Ishikawa (cell line): Measurements from ENCODE around the gene MIER3.

Experiments
- CEBPB ChIP-seq: IDR thresholded peaks from 2 replicates; pipeline ENCODE4 v1.6.1; 2012
- CREB1 ChIP-seq: IDR thresholded peaks from 2 replicates; pipeline ENCODE4 v1.6.1; 2012; ENCODE audit warnings: low read depth
- EGR1 ChIP-seq: IDR thresholded peaks from 2 replicates; pipeline ENCODE4 v1.6.1; 2012
- EP300 ChIP-seq: IDR thresholded peaks from 2 replicates; pipeline ENCODE4 v1.6.1; 2012; ENCODE audit warnings: borderline replicate concordance
- FOXM1 ChIP-seq: IDR thresholded peaks from 2 replicates; pipeline ENCODE4 v1.6.1; 2012; ENCODE audit warnings: low read depth, borderline replicate concordance
- NFIC ChIP-seq: IDR thresholded peaks from 2 replicates; pipeline ENCODE4 v1.6.1; 2012
- RAD21 ChIP-seq: IDR thresholded peaks from 2 replicates; pipeline ENCODE4 v1.6.1; 2012; ENCODE audit warnings: low read depth
- REST ChIP-seq: IDR thresholded peaks from 2 replicates; pipeline ENCODE4 v1.6.1; 2012; ENCODE audit warnings: low read depth, mild to moderate bottlenecking
- TAF1 ChIP-seq: IDR thresholded peaks from 2 replicates; pipeline ENCODE4 v1.6.1; 2012; ENCODE audit warnings: low read depth, mild to moderate bottlenecking
- TCF12 ChIP-seq: IDR thresholded peaks from 2 replicates; pipeline ENCODE4 v1.6.1; 2012; ENCODE audit warnings: low read depth
- TEAD4 ChIP-seq: IDR thresholded peaks from 2 replicates; pipeline ENCODE4 v1.6.1; 2012
- USF1 ChIP-seq: IDR thresholded peaks from 2 replicates; pipeline ENCODE4 v1.6.1; 2012
- YY1 ChIP-seq: IDR thresholded peaks from 2 replicates; pipeline ENCODE4 v1.6.1; 2012; ENCODE audit warnings: low read depth
- ZBTB7A ChIP-seq: IDR thresholded peaks from 2 replicates; pipeline ENCODE4 v1.6.1; 2012; ENCODE audit warnings: low read depth
- TF ChIP-seq, protein P1 (sequence below): IDR thresholded peaks from 2 replicates; pipeline ENCODE4 v1.6.1; 2012

The MIER3 gene

GRCh38 chr5:56981548-56982315 is 29.8 kb upstream of the MIER3 start:
- no peak for TF ChIP-seq TAF1
- no peak for TF ChIP-seq EGR1
- no peak for TF ChIP-seq REST
- TF ChIP-seq YY1, result no peak
- TF ChIP-seq FOXM1, result no peak
- TF ChIP-seq USF1, result no peak
- TF ChIP-seq ZBTB7A, result no peak

DNA sequence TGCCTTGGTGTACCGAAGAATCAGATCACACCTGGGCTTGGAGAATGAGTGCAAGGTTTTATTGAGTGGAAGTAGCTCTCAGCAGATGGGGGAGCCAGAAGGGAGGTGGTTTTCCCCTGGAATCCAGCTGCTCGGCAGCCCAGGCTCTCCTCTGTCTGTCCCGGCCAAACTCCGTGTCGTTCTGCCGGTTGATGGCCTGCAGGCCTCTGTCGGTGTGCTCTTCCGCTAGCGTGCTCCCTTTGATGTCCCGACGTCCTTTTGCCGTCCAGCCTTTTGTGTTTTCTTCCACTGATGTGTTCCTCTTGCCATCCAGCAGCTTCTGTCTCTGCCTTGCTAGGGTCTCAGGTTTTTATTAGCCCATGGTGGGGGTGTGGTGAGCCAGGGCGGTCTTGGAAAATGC is 28.0 kb upstream of the MIER3 start:
- no peak for TF ChIP-seq NFIC
- no peak for TF ChIP-seq FOXM1
- TF ChIP-seq RAD21, result no peak
- no peak for TF ChIP-seq USF1
- no peak for TF ChIP-seq TAF1
- TF ChIP-seq TEAD4, result no peak
- TF ChIP-seq REST, result no peak
- no peak for TF ChIP-seq CEBPB
- TF ChIP-seq EGR1, result no peak
- TF ChIP-seq TCF12, result no peak
- no peak for TF ChIP-seq EP300
- no peak for TF ChIP-seq ZBTB7A
- TF ChIP-seq YY1, result no peak
- no peak for TF ChIP-seq CREB1
- TF ChIP-seq, protein P1, sequence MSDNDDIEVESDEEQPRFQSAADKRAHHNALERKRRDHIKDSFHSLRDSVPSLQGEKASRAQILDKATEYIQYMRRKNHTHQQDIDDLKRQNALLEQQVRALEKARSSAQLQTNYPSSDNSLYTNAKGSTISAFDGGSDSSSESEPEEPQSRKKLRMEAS, result no peak

- TF ChIP-seq CEBPB (no peak), TEAD4 (no peak), EP300 (no peak), ZBTB7A (no peak), RAD21 (no peak), TAF1 (no peak), EGR1 (no peak), USF1 (no peak), FOXM1 (no peak), TCF12 (no peak), NFIC (no peak), YY1 (no peak), CREB1 (no peak), REST (no peak)
- TF ChIP-seq, protein P1, result no peak
These were observed 25.9 kb upstream of the MIER3 start for GRCh38 chr5:56977822-56978221.

- TF ChIP-seq TCF12 (no peak), ZBTB7A (no peak), CREB1 (no peak), RAD21 (no peak), CEBPB (no peak), FOXM1 (no peak), USF1 (no peak)
- TF ChIP-seq, protein P1, result no peak
These were observed 25.1 kb upstream of the MIER3 start for GRCh38 chr5:56977021-56977420.
